Sigmoid colon (tissue), 7 donors: ENCODE results near the gene MAP4K1. TPM values are rescaled to one million over a fixed set of nuclear protein-coding genes. Genes with fewer than 3 reads are reported as not detected.
A peak's percentile ranks its signal among the peaks of the same experiment; 100 is the strongest.

Experiments
- DNase-seq: peaks from one replicate; pipeline ENCODE4 v3.0.0-alpha.2; 2019
- H3K27ac ChIP-seq, 4 donors: fragments of 200-600 bp; sonication (generic); one replicate each; pipeline ENCODE4 v1.5.1; 2016 to 2019; ENCODE audit warnings: mild to moderate bottlenecking in 1 of 4
- H3K27me3 ChIP-seq, 3 donors: fragments of 200-600 bp; sonication (generic); one replicate each; pipeline ENCODE4 v1.5.1; 2019; ENCODE audit warnings: mild to moderate bottlenecking in 1 of 3
- H3K36me3 ChIP-seq, 4 donors: fragments of 200-600 bp; sonication (generic); one replicate each; pipeline ENCODE4 v1.5.1; 2016 to 2019
- H3K4me1 ChIP-seq, 4 donors: fragments of 200-600 bp; sonication (generic); one replicate each; pipeline ENCODE4 v1.5.1; 2017 to 2019
- H3K4me3 ChIP-seq, 4 donors: fragments of 200-600 bp; sonication (generic); one replicate each; pipeline ENCODE4 v1.5.1; 2017 to 2019; ENCODE audit warnings: mild to moderate bottlenecking in 2 of 4, moderate library complexity in 1 of 4
- H3K9me3 ChIP-seq, 4 donors: fragments of 200-600 bp in 3 of 4; sonication (generic) in 3 of 4; one replicate each; pipeline versions ENCODE4 v1.5.1 to v1.6.1; 2013 to 2019
- EP300 ChIP-seq, 4 donors: sonication (generic); formaldehyde crosslinking; IDR thresholded peaks; one replicate each; pipeline ENCODE4 v1.6.1; 2017; ENCODE audit warnings: antibody characterized with exemption in 4 of 4
- POLR2A ChIP-seq, 2 donors: fragments of 450-650 bp; IDR thresholded peaks; one replicate each; pipeline ENCODE4 v1.6.1; 2016; ENCODE audit warnings: antibody characterized with exemption in 2 of 2, mild to moderate bottlenecking in 2 of 2, moderate library complexity in 2 of 2
- POLR2AphosphoS5 ChIP-seq, 4 donors: sonication (generic); formaldehyde crosslinking; IDR thresholded peaks; one replicate each; pipeline ENCODE4 v1.6.1; 2017; ENCODE audit warnings: antibody characterized with exemption in 4 of 4
- WGBS, 2 donors: extraction: QIAGEN DNeasy Blood & Tissue Kit; methylation state at CpG; one replicate each; pipeline ENCODE4 v1.1.7; 2013; 5-methylcytosine and 5-hydroxymethylcytosine counted together
- intact Hi-C: fragments of 100-400 bp; cut with DNase I; formaldehyde crosslinking; loops from one replicate; pipeline ENCODE4 v1.15.1; 2023
- polyA plus RNA-seq, 3 donors: library from polyadenylated mRNA; stranded (reverse); fragments of 200-250 nt; gene quantifications; one replicate each; pipeline ENCODE4 v1.2.3, GENCODE V29; 2013
- total RNA-seq, 4 donors: library from RNA; depleted of rRNA; stranded (reverse); fragments of >200 nt; gene quantifications; one replicate each; pipeline ENCODE4 v1.1.0, GENCODE V29; 2016
- TF ChIP-seq, protein P1 (sequence below), 4 experiments: fragments of 450-650 bp in 3 of 4; fragments of 200-600 bp in 1 of 4; IDR thresholded peaks; one replicate each; pipeline ENCODE4 v1.5.1; 2016 to 2019; ENCODE audit warnings: antibody characterized with exemption in 4 of 4, mild to moderate bottlenecking in 3 of 4, moderate library complexity in 2 of 4
- donor health status: healthy with polysubstance abuse.
- donor health status: Bipolar disorder and iron deficiency.
- donor health status: healthy.

The MAP4K1 gene
- total and polyA plus RNA-seq, 7 donors = 1.2 to 29.7 (median 1.6) TPM

DNA sequence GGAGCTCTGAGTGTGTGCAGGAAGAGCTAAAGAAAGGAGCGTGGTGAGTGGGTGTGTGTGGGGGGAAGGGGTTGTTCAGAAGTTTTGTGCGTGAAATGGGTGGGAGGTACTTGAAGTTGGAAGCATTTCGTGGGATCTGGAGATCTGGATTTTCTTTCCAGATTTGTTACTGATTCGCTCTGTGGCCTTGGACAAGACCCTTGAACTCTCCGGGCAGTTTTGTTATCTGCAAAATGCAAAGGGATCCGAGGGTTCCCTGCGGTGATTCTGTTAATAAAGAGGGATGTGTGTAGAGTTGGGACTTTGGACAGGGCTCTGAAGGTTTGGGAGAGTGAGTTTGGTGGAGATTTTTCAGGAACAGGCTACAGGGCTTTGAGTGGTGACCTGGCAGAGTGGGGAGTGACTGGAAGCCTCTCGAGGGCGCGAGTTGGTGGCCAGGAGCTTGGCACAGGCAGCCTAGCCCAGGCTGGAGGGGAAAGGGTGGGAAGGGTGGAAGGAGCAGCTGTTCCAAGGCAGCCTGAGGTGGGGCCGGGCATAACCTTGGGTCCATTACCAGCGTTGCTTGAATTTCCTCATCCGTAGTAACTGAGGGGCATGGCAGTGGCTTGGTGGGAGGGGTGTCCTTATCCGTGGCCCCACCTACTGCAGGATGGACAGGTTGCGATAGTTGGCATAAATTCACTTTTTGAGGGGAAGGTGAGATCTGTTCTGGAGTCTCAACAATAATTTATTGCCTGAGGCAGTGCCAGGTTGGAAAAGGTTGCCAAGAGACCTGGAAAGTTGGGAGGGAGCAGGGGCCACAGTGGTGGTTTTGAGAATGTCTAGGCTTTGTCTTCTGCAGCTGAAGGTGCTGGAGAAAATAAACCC, 31.8 kb upstream of the MAP4K1 start:
- no peaks in the 10 kb centered on the region for H3K36me3 ChIP-seq
- TF ChIP-seq POLR2AphosphoS5 (IDR thresholded peaks at IDR 0.05) = peak in 2 of 4 donors; percentile 26 to 42
- TF ChIP-seq EP300 (IDR thresholded peaks at IDR 0.05) = no peak
- TF ChIP-seq, protein P1, sequence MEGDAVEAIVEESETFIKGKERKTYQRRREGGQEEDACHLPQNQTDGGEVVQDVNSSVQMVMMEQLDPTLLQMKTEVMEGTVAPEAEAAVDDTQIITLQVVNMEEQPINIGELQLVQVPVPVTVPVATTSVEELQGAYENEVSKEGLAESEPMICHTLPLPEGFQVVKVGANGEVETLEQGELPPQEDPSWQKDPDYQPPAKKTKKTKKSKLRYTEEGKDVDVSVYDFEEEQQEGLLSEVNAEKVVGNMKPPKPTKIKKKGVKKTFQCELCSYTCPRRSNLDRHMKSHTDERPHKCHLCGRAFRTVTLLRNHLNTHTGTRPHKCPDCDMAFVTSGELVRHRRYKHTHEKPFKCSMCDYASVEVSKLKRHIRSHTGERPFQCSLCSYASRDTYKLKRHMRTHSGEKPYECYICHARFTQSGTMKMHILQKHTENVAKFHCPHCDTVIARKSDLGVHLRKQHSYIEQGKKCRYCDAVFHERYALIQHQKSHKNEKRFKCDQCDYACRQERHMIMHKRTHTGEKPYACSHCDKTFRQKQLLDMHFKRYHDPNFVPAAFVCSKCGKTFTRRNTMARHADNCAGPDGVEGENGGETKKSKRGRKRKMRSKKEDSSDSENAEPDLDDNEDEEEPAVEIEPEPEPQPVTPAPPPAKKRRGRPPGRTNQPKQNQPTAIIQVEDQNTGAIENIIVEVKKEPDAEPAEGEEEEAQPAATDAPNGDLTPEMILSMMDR (IDR thresholded peaks at IDR 0.05) = no peak
- TF ChIP-seq POLR2A (IDR thresholded peaks at IDR 0.05) = peak in 1 of 2 donors; percentile 41
- DNase-seq = no peak
- H3K9me3 ChIP-seq = no peaks in the 10 kb centered on the region
- intact Hi-C loops = loop anchor here (2.0 to 10.0 kb wide), 6 partner anchors 43 to 755 kb away; partner anchors contain the start of genes ECH1, NFKBIB, SIRT2 and ZFP36
- H3K4me1 ChIP-seq = peaks cover 0 to 61% (median 53%) of the 10 kb centered on the region in 4 donors
- no peaks in the 10 kb centered on the region for H3K27me3 ChIP-seq
- peak overlapping the region; percentile 96 to 100 (median 98) for H3K27ac ChIP-seq
- 5 to 28% methylated on average over 15 of the region's 15 CpGs for WGBS, 2 donors
- H3K4me3 ChIP-seq = peak overlapping the region; percentile 95 to 100 (median 98)

DNA sequence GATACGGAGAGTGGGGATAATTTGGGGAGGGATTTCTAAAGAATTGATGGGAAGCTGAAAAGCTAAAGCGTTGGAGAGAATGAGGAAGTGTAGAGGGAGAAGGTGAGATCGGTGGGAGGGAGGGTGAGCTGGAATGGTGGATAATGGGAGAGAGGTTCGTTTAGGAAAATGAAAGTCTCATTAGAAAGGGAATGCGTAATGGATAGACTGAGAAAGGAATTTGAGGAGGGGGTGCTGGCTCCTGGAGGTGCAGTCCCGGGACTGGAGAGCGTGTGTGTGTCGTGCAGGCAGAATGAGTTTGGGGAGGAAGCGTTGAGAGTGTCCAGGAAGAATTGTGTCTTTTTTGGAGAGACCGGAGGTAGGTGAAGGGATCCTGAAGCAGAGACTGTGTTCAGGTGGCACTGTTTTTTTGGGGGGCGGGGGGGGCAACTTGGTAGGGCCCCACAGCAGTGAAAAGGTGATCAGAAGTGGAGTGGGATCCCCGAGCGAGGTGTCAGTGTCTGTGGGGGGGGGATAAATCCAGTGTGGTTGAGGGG, 31.1 kb upstream of the MAP4K1 start:
- intact Hi-C loops = loop anchor here (2.0 to 10.0 kb wide), 4 partner anchors 44 to 248 kb away; partner anchors contain the start of genes ECH1, NFKBIB and SIRT2
- TF ChIP-seq POLR2AphosphoS5 (IDR thresholded peaks at IDR 0.05) = peak in 2 of 4 donors; percentile 27 to 30
- TF ChIP-seq, protein P1 (IDR thresholded peaks at IDR 0.05) = no peak
- H3K27me3 ChIP-seq = no peaks in the 10 kb centered on the region
- no peaks in the 10 kb centered on the region for H3K36me3 ChIP-seq
- H3K9me3 ChIP-seq = no peaks in the 10 kb centered on the region
- H3K4me1 ChIP-seq = peaks cover 0 to 54% (median 46%) of the 10 kb centered on the region in 4 donors
- H3K4me3 ChIP-seq = peak overlapping the region; percentile 95 to 100 (median 98)
- DNase-seq = no peak
- WGBS, 2 donors = 0 to 1% methylated on average over 13 of the region's 13 CpGs
- peak overlapping the region; percentile 96 to 100 (median 98) for H3K27ac ChIP-seq

DNA sequence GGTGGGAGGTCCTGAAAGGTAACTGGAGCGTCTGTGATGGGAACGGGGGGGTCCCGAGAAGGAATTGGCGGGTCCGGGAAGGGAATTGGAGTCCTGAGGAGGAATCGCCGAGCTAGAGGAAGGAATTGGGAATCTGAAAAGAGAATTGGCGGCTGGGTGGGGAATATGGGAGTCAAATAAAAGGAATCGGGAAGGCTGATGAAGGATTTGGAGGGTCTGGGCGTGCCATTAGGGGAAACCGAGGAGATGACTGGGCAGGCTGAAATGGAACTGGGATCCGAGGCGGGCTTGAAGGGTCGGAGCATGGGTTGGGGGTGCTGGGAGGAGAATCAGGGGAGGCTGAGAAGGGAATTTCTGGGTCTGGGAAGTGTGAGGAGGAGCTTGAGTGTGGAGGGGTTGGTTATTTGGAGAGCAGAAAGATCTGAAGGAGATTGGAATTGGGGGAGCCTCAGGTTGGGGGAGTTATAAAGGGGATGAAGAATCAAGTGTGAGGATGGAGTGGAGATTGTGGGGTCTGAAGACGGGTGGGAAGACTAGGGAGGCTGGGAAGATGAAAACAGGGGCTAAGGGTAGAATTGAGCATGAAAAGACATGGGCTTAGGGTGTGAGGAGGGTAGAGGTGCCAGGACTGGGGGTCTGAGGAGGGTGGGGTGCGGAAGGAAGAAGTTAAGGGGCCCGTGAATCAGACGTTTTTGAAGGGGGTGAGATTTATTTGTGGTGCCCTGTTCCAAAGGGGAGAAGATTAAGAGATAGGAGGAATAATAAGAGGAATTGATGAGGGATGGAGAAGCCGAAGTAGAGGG, 30.4 kb upstream of the MAP4K1 start:
- DNase-seq = no peak
- peaks cover 0 to 47% (median 40%) of the 10 kb centered on the region in 4 donors for H3K4me1 ChIP-seq
- TF ChIP-seq EP300 (IDR thresholded peaks at IDR 0.05) = no peak
- no peak for TF ChIP-seq POLR2A (IDR thresholded peaks at IDR 0.05)
- TF ChIP-seq, protein P1 (IDR thresholded peaks at IDR 0.05) = no peak
- H3K9me3 ChIP-seq = no peaks in the 10 kb centered on the region
- H3K27me3 ChIP-seq = no peaks in the 10 kb centered on the region
- intact Hi-C loops = loop anchor here (2.0 to 10.0 kb wide), 4 partner anchors 45 to 249 kb away; partner anchors contain the start of genes ECH1, NFKBIB and SIRT2
- no peaks in the 10 kb centered on the region for H3K36me3 ChIP-seq
- H3K27ac ChIP-seq = peak overlapping the region; percentile 96 to 100 (median 98)
- H3K4me3 ChIP-seq = peak overlapping the region; percentile 95 to 100 (median 98)
- WGBS, 2 donors = 0% methylated on average over 19 of the region's 19 CpGs

DNA sequence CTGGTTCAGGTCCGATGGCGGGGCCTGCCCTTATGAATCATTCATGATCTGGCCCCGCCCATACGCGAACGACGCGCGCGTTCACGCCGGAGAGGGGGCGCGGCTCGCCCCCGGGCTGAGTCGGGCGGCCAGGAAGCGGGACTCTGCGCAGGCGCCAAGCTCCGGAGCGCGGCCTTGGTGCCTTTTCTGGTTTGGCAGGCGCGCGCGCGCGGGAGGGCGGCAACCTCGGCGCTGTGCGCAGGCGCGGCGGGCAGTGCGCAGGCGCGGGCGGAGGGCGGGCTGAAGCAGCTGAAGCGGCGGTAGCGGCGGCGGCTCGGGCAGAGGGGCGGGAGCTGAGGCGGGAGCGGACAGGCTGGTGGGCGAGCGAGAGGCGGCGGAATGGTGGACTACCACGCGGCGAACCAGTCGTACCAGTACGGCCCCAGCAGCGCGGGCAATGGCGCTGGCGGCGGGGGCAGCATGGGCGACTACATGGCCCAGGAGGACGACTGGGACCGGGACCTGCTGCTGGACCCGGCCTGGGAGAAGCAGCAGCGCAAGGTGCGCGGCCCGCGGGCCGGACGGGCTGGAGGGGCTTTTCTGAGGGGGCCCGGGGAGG, 29.7 kb upstream of the MAP4K1 start, which contains the start of gene ACTN4:
ACTN4 (plus strand) TSS at position 282 of the 598 bp plus-strand sequence; CDS start at position 379, 97 bp downstream.
- Histone ChIP-seq H3K27me3 (no peaks in the 10 kb centered on the region), H3K4me3 (peak within 1 kb of the TSS; percentile 95 to 100 (median 98)), H3K36me3 (no peaks in the 10 kb centered on the region), H3K27ac (peak within 1 kb of the TSS; percentile 96 to 100 (median 98)), H3K4me1 (peaks cover 0 to 40% (median 33%) of the 10 kb centered on the region in 4 donors), H3K9me3 (no peaks in the 10 kb centered on the region)
- WGBS, 2 donors = 0 to 1% methylated on average over 77 of the region's 77 CpGs
- TF ChIP-seq, protein P1 (IDR thresholded peaks at IDR 0.05) = no peak
- peak; percentile 96 to 97 for TF ChIP-seq POLR2A (IDR thresholded peaks at IDR 0.05)
- no peak for TF ChIP-seq EP300 (IDR thresholded peaks at IDR 0.05)
- peak; percentile 98 to 100 (median 99) for TF ChIP-seq POLR2AphosphoS5 (IDR thresholded peaks at IDR 0.05)
- DNase-seq = peak; percentile 99
- intact Hi-C loops = loop anchor here (5.0 to 10.0 kb wide), 3 partner anchors 187 to 250 kb away; partner anchors contain the start of genes ECH1, NFKBIB and SIRT2
